Astrocyte of the spinal cord (primary cell): ENCODE results near the gene CCNB1IP1.
"Not testable (repeated sequence)": the region's sequence is repeated elsewhere in the genome, so short reads cannot be mapped to it uniquely, and the experiment has no call there.

Experiments used
- DNase-seq: peaks from one replicate; pipeline ENCODE4 v3.0.0; 2011; ENCODE audit warnings: low read depth, low spot score
- H3K4me3 ChIP-seq: 2 replicates; pipeline ENCODE4 v1.5.1; 2011; ENCODE audit warnings: low read depth, mild to moderate bottlenecking, low read length, moderate library complexity
- CTCF ChIP-seq: IDR thresholded peaks from 2 replicates; pipeline ENCODE4 v1.5.1; 2012; ENCODE audit warnings: low read depth, mild to moderate bottlenecking, low read length, inconsistent platforms
- in situ Hi-C: cut with HindIII; loops from 2 replicates; pipeline ENCODE4 v1.10.0; 2017; ENCODE audit warnings: low sequenced_read_pairs

Gene CCNB1IP1

DNA sequence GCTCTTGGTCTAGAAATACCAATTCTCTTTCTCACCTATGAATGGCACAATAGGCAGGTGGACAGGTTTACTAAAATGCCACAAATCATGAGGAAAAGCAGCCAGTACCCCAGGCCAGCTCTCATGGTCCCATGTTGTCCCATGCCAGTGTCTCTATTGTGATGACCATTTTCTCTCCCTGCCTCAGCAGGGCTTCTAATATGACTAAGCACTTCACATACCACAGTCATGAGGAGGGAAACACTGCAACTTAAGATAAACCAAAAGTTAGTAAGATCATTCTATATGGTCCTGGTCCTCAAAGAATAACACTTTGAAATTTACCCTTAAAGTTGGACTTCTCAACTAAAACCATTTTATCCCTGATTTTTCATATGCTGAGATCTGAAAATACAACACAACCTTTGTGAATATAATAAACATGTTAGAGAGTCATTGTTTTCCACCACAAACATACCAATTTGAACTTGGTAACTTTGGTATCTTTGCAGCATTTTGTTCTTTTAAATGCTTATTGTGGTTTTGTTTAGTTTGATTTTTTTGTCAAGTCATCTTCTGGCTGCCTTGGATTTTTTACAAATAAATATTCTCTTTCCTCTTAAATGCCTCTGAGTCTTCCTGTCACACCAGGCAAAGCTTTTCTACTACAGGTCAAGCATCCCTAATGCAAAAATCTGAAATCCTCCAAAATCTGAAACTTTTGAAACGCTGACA is 30.9 kb downstream of the CCNB1IP1 start:
- TF ChIP-seq CTCF = no peak
- DNase-seq = peak; percentile 46
- in situ Hi-C loops = no loop called here

DNA sequence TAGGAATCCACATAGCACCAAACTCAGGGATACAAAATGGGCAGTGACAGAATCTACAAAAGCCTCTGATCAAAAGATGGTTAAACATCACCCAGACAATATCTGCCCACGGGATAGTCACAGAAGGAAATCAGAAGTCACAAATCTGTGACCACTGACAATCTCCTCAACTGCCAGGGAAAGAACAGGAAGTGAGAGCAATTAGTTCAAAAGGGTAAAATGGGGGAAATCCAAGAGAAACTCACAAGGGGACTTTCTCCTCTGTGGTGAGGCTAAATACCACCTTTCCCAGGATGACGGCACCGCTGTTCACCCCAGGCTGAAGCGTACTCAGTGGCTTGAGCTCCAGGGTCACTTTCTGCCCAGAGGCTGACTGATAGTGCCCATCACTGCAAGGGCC is 38.0 kb downstream of the CCNB1IP1 start:
- in situ Hi-C loops = no loop called here
- H3K4me3 ChIP-seq = no peak overlapping the region
- TF ChIP-seq CTCF = no peak
- no peak for DNase-seq

More for the DNA sequence above, 30.9 kb downstream of the CCNB1IP1 start:
- no peak overlapping the region for H3K4me3 ChIP-seq

DNA sequence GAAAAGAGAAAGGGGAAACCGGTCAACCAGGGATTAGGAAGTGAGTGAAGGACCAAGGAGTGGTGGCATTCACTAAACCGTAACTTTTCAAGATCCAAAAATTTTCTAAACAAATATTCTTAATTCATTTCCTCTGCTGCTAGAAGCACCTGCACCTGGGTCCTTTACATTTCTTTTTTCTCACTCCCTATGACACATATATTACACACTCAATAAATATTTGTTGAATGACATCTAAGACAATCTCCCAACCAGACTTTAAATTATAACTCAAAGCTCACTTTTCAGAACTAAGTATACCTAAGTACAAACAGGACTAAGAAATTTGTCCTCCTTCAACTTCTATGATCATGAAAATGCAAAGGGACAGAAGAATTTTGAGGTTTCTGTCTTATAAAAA is 38.4 kb downstream of the CCNB1IP1 start:
- no peak for TF ChIP-seq CTCF
- DNase-seq = no peak
- H3K4me3 ChIP-seq = no peak overlapping the region
- in situ Hi-C loops = no loop called here

DNA sequence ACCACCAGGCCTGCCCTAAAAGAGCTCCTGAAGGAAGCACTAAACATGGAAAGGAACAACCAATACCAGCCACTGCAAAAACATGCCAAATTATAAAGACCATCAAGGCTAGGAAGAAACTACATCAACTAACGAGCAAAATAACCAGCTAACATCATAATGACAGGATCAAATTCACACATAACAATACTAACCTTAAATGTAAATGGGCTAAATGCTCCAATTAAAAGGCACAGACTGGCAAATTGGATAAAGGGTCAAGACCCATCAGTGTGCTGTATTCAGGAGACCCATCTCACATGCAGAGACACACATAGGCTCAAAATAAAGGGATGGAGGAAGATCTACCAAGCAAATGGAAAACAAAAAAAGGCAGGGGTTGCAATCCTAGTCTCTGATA is 51.1 kb downstream of the CCNB1IP1 start:
- H3K4me3 ChIP-seq, in situ Hi-C loops, DNase-seq: not testable (repeated sequence)

DNA sequence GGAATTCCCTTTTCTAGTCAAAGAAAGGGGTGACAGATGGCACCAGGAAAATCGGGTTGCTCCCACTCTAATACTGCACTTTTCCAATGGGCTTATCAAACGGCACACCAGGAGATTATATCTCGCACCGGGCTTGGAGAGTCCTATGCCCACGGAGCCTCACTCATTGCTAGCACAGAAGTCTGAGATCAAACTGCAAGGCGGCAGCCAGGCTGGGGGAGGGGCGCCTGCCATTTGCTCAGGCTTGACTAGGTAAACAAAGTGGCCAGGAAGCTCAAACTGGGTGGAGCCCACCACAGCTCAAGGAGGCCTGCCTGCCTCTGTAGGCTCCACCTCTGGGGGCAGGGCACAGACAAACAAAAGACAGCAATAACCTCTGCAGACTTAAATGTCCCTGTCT is 52.8 kb downstream of the CCNB1IP1 start:
- H3K4me3 ChIP-seq, in situ Hi-C loops, DNase-seq: not testable (repeated sequence)

GRCh38 chr14:20278414-20278813 is 54.7 kb downstream of the CCNB1IP1 start:
- no peak for DNase-seq
- no peak overlapping the region for H3K4me3 ChIP-seq
- TF ChIP-seq CTCF = no peak
- in situ Hi-C loops = no loop called here

GRCh38 chr14:20277409-20277808 is 55.7 kb downstream of the CCNB1IP1 start:
- no peak overlapping the region for H3K4me3 ChIP-seq
- TF ChIP-seq CTCF = no peak
- in situ Hi-C loops = no loop called here
- no peak for DNase-seq

DNA sequence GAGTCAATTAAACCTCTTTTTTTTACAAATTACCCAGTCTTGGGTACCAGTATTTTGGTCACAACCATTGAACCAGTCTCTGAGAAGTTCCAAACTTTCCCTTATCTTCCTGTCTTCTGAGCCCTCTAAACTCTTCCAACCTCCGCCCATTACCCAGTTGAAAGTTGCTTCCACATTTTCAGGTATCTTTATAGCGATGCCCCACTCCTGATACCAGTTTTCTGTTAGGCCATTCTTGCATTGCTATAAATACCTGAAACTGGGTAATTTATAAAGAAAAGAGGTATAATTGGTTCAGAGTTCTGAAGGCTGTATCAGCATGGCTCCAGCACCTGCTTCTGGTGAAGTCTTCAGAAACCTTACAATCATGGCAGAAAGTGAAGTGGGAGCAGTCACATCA is 59.0 kb downstream of the CCNB1IP1 start:
- H3K4me3 ChIP-seq = no peak overlapping the region
- in situ Hi-C loops = no loop called here
- TF ChIP-seq CTCF = no peak
- DNase-seq = no peak

GRCh38 chr14:20264361-20264760 is 68.7 kb downstream of the CCNB1IP1 start:
- H3K4me3 ChIP-seq, in situ Hi-C loops, DNase-seq: not testable (repeated sequence)
